ENCODE measurements around the gene CTSD. TPM values are rescaled to one million over a fixed set of nuclear protein-coding genes. Genes with fewer than 3 reads are reported as not detected.

CTSD gene
- polyA plus RNA-seq, 1 of the 3 experiments (the other 2 are of a cell fraction): 187 TPM

DNA sequence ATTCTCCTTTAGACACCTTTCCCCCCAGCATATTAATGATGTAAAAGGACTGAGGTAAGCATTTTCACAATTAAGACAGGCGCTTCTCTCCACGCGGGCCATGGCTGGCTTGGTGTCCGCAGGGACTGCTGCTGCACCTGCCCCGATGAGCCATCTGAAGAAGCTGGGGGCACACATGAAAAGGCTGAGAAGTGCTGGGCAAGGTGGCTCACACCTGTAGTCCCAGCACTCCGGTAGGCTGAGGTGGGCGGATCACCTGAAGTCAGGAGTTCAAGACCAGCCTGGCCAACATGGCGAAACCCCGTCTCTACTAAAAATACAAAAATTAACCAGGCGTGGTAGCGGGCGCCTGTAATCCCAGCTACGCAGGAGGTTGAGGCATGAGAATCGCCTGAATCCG is 45.4 kb downstream of the CTSD start:
- Histone ChIP-seq H3F3A (replicated peaks; ENCODE audit: insufficient read depth) (no peaks in the 10 kb centered on the region), H3K4me3 (ENCODE audit: low read depth in 2 of 2, low read length in 1 of 2) (no peak overlapping the region), H2AFZ (ENCODE audit: low read depth) (no peak overlapping the region), H3K27ac (ENCODE audit: low read depth in 2 of 2, low read length in 1 of 2) (no peak overlapping the region), H3K9ac (no peak overlapping the region), H3K4me2 (no peak overlapping the region), H3K36me3 (replicated peaks in 1 of 2; ENCODE audit: control insufficient read depth in 1 of 2, insufficient read depth in 2 of 2, low read length in 1 of 2) (no peaks in the 10 kb centered on the region), H4K20me1 (ENCODE audit: insufficient read depth) (no peaks in the 10 kb centered on the region), H3K27me3 (ENCODE audit: insufficient read depth) (peaks cover under 1% of the 10 kb centered on the region; the same call in 1 of the 2 replicates), H3K4me1 (ENCODE audit: control insufficient read depth in 1 of 2, insufficient read depth in 2 of 2, low read depth in 1 of 2, low read length in 1 of 2) (peaks cover 0 to 8% of the 10 kb centered on the region in 2 experiments; a peak in 1 of 4 replicates), H3K9me3 (no peaks in the 10 kb centered on the region), H3K79me2 (ENCODE audit: insufficient read depth) (no peaks in the 10 kb centered on the region), H3K9me2 (no peaks in the 10 kb centered on the region)
- ChIA-PET POLR2A (no interaction called here), CTCF (interaction anchor here (1.0 to 4.8 kb wide), 5 partner anchors 25 to 433 kb away, joined by 3 to 20 read pairs (median 5); no protein-coding TSS in a partner anchor)
- 81% methylated on average over 15 of the region's 15 CpGs for WGBS (ENCODE audit: low lambda C conversion rate)
- no peak for TF ChIP-seq TEAD4 (IDR thresholded peaks at IDR 0.05; ENCODE audit: borderline replicate concordance, insufficient read depth)
- TF ChIP-seq FOSL2 (IDR thresholded peaks at IDR 0.05; ENCODE audit: borderline replicate concordance, low read depth): no peak
- TF ChIP-seq RXRA (IDR thresholded peaks at IDR 0.05; ENCODE audit: borderline replicate concordance, low read depth): no peak
- TF ChIP-seq CHD2 (IDR thresholded peaks at IDR 0.05; ENCODE audit: low read length, partially characterized antibody): no peak
- no peak for TF ChIP-seq RCOR1 (IDR thresholded peaks at IDR 0.05; ENCODE audit: low read length)
- TF ChIP-seq, protein P1, sequence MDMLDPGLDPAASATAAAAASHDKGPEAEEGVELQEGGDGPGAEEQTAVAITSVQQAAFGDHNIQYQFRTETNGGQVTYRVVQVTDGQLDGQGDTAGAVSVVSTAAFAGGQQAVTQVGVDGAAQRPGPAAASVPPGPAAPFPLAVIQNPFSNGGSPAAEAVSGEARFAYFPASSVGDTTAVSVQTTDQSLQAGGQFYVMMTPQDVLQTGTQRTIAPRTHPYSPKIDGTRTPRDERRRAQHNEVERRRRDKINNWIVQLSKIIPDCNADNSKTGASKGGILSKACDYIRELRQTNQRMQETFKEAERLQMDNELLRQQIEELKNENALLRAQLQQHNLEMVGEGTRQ (IDR thresholded peaks at IDR 0.05; ENCODE audit: borderline replicate concordance, low read depth, low read length): no peak
- no peak for TF ChIP-seq GATA2 (CRISPR knock-in tag; IDR thresholded peaks at IDR 0.05)
- TF ChIP-seq, protein P2, sequence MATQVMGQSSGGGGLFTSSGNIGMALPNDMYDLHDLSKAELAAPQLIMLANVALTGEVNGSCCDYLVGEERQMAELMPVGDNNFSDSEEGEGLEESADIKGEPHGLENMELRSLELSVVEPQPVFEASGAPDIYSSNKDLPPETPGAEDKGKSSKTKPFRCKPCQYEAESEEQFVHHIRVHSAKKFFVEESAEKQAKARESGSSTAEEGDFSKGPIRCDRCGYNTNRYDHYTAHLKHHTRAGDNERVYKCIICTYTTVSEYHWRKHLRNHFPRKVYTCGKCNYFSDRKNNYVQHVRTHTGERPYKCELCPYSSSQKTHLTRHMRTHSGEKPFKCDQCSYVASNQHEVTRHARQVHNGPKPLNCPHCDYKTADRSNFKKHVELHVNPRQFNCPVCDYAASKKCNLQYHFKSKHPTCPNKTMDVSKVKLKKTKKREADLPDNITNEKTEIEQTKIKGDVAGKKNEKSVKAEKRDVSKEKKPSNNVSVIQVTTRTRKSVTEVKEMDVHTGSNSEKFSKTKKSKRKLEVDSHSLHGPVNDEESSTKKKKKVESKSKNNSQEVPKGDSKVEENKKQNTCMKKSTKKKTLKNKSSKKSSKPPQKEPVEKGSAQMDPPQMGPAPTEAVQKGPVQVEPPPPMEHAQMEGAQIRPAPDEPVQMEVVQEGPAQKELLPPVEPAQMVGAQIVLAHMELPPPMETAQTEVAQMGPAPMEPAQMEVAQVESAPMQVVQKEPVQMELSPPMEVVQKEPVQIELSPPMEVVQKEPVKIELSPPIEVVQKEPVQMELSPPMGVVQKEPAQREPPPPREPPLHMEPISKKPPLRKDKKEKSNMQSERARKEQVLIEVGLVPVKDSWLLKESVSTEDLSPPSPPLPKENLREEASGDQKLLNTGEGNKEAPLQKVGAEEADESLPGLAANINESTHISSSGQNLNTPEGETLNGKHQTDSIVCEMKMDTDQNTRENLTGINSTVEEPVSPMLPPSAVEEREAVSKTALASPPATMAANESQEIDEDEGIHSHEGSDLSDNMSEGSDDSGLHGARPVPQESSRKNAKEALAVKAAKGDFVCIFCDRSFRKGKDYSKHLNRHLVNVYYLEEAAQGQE (IDR thresholded peaks at IDR 0.05; ENCODE audit: low read depth, low read length): no peak
- TF ChIP-seq NRF1 (IDR thresholded peaks at IDR 0.05; ENCODE audit: low read depth, low read length): no peak
- TF ChIP-seq, protein P3, sequence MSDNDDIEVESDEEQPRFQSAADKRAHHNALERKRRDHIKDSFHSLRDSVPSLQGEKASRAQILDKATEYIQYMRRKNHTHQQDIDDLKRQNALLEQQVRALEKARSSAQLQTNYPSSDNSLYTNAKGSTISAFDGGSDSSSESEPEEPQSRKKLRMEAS (IDR thresholded peaks at IDR 0.05; ENCODE audit: low read depth): no peak
- no peak for TF ChIP-seq NFIC (IDR thresholded peaks at IDR 0.05; ENCODE audit: borderline replicate concordance)
- no peak for TF ChIP-seq POLR2AphosphoS5 (IDR thresholded peaks at IDR 0.05; ENCODE audit: low read depth, low read length)
- DNase-seq: no peak

DNA sequence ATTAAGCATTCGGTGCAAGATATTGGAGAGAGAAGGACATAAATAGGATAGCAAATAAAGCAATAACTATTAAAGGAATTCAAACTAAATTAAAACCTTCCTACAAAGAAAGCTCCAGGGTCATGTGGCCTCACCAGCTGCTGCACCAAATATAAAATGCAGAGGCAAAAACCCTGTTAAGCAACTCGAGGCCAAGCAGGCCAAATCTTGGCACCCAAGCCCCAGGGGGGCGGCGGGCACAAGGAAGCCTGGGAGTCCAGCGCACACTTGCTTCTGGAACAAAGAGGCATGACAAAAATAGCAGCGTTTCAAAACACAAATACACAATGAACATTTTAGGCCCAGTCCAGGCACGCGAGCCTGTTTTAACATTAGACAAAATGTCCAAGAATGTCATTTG is 46.0 kb downstream of the CTSD start:
- H3K4me2 ChIP-seq: no peak overlapping the region
- H3K4me1 ChIP-seq (ENCODE audit: control insufficient read depth in 1 of 2, insufficient read depth in 2 of 2, low read depth in 1 of 2, low read length in 1 of 2): peaks cover 0 to 8% of the 10 kb centered on the region in 2 experiments; a peak in 1 of 4 replicates
- no peak overlapping the region for H2AFZ ChIP-seq (ENCODE audit: low read depth)
- no peaks in the 10 kb centered on the region for H3K9me2 ChIP-seq
- TF ChIP-seq, protein P4, sequence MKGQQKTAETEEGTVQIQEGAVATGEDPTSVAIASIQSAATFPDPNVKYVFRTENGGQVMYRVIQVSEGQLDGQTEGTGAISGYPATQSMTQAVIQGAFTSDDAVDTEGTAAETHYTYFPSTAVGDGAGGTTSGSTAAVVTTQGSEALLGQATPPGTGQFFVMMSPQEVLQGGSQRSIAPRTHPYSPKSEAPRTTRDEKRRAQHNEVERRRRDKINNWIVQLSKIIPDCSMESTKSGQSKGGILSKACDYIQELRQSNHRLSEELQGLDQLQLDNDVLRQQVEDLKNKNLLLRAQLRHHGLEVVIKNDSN (IDR thresholded peaks at IDR 0.05; ENCODE audit: borderline replicate concordance, low read depth): no peak
- no peak for TF ChIP-seq FOXM1 (IDR thresholded peaks at IDR 0.05; ENCODE audit: low read depth)
- H4K20me1 ChIP-seq (ENCODE audit: insufficient read depth): no peaks in the 10 kb centered on the region
- H3K4me3 ChIP-seq (ENCODE audit: low read depth in 2 of 2, low read length in 1 of 2): no peak overlapping the region
- H3K27me3 ChIP-seq (ENCODE audit: insufficient read depth): no peaks in the 10 kb centered on the region; the same call in 1 of the 2 replicates
- no peak overlapping the region for H3K9ac ChIP-seq
- ChIA-PET CTCF (interaction anchor here (1.0 to 4.8 kb wide), 6 partner anchors 24 to 433 kb away, joined by 3 to 20 read pairs (median 4); no protein-coding TSS in a partner anchor), POLR2A (interaction anchor here (1.6 kb wide), 1 partner anchor 11 kb away, joined by 3 read pairs; no protein-coding TSS in a partner anchor)
- no peaks in the 10 kb centered on the region for H3K79me2 ChIP-seq (ENCODE audit: insufficient read depth)
- DNase-seq: no peak
- no peaks in the 10 kb centered on the region for H3K9me3 ChIP-seq
- H3K27ac ChIP-seq (ENCODE audit: low read depth in 2 of 2, low read length in 1 of 2): no peak overlapping the region
- H3F3A ChIP-seq (replicated peaks; ENCODE audit: insufficient read depth): no peaks in the 10 kb centered on the region
- no peaks in the 10 kb centered on the region for H3K36me3 ChIP-seq (replicated peaks in 1 of 2; ENCODE audit: control insufficient read depth in 1 of 2, insufficient read depth in 2 of 2, low read length in 1 of 2)
- WGBS (ENCODE audit: low lambda C conversion rate): 76% methylated on average over 8 of the region's 8 CpGs
